ENCODE measurements around the gene HRH2. TPM values are rescaled to one million over a fixed set of nuclear protein-coding genes. Genes with fewer than 3 reads are reported as not detected.

HRH2 gene
- total RNA-seq (10 to 100 TPM in 2 of 5 donors, 1 to 10 TPM in 1, under 1 TPM in 2; 0.58 to 44.6 (median 5.0) TPM), polyA plus RNA-seq (10 to 100 TPM in 1 of 3 donors, 1 to 10 TPM in 2; 4.0 to 11.3 (median 4.3) TPM)
- long read RNA-seq, donor 1 = 0 reads
- long read RNA-seq, donor 2 = 0 reads
- long read RNA-seq, donor 3, full-length matches to known transcripts = 2 of 2 reads
- long read RNA-seq, donor 3, partial matches to known transcripts = 0 of 2 reads
- long read RNA-seq, donor 3, other reads (novel, unspliced or antisense) = 0 of 2 reads
- long read RNA-seq, donor 4 = 0 reads
- long read RNA-seq, donor 5, full-length matches to known transcripts = 5 of 11 reads
- long read RNA-seq, donor 5, partial matches to known transcripts = 6 of 11 reads
- long read RNA-seq, donor 5, other reads (novel, unspliced or antisense) = 0 of 11 reads
- long read RNA-seq, donor 6, partial matches to known transcripts = 8 of 9 reads
- long read RNA-seq, donor 6, other reads (novel, unspliced or antisense) = 0 of 9 reads
- long read RNA-seq, donor 7 = 0 reads
- long read RNA-seq, donor 8, partial matches to known transcripts = 8 of 9 reads
- long read RNA-seq, donor 8, other reads (novel, unspliced or antisense) = 0 of 9 reads
- long read RNA-seq, donor 9, full-length matches to known transcripts = 4 of 4 reads
- long read RNA-seq, donor 9, partial matches to known transcripts = 0 of 4 reads
- long read RNA-seq, donor 9, other reads (novel, unspliced or antisense) = 0 of 4 reads
- long read RNA-seq, donor 10 = 0 reads

- Histone ChIP-seq H3K4me3 (peak within 1 kb of the TSS; percentile 53 to 79 (median 66)), H3K27ac (peak within 1 kb of the TSS; percentile 60 to 84 (median 82)), H3K4me1 (peaks cover under 1 to 33% (median 25%) of the 10 kb centered on the region in 4 donors), H3K36me3 (no peaks in the 10 kb centered on the region), H3K27me3 (peaks cover 0 to 37% (median 7%) of the 10 kb centered on the region in 3 donors), H3K9me3 (no peaks in the 10 kb centered on the region)
- whole genome bisulfite sequencing, 5 donors = 0 to 3% (median 1%) methylated on average over 40 to 58 of the region's 58 CpGs
- TF ChIP-seq POLR2A (IDR thresholded peaks at IDR 0.05) = no peak
- TF ChIP-seq EP300 (IDR thresholded peaks at IDR 0.05) = no peak
- TF ChIP-seq CTCF (IDR thresholded peaks at IDR 0.05) = no peak
- peak in 2 of 3 donors; percentile 29 to 36 for TF ChIP-seq POLR2AphosphoS5 (IDR thresholded peaks at IDR 0.05)
- peak; percentile 75 to 87 for DNase-seq
- intact Hi-C loops (cut with DNase I; ENCODE audit: low total_unique reads) = no loop called here
These were observed at the start of gene HRH2 for GRCh38 chr5:175657593-175658271. TSS of gene HRH2 (plus strand) at chr5:175658071. CDS start at chr5:175683234, 25,163 bp downstream.

- no peaks in the 10 kb centered on the region for H3K27me3 ChIP-seq
- 84 to 88% (median 87%) methylated on average over 11 of the region's 11 CpGs for WGBS, 5 donors
- DNase-seq = no peak
- no peaks in the 10 kb centered on the region for H3K4me1 ChIP-seq
- no peak overlapping the region for H3K27ac ChIP-seq
- no peaks in the 10 kb centered on the region for H3K9me3 ChIP-seq
- TF ChIP-seq EP300 (IDR thresholded peaks at IDR 0.05) (no peak), POLR2A (IDR thresholded peaks at IDR 0.05) (no peak), POLR2AphosphoS5 (IDR thresholded peaks at IDR 0.05) (no peak), CTCF (IDR thresholded peaks at IDR 0.05) (no peak)
- no peak overlapping the region for H3K4me3 ChIP-seq
- intact Hi-C loops (cut with DNase I; ENCODE audit: low total_unique reads) = no loop called here
- H3K36me3 ChIP-seq = no peaks in the 10 kb centered on the region
These were observed 48.3 kb upstream of the HRH2 start for GRCh38 chr5:175609526-175609925.

GRCh38 chr5:175610381-175610780 lies 47.5 kb upstream of the HRH2 start:
- intact Hi-C loops (cut with DNase I; ENCODE audit: low total_unique reads) = no loop called here
- TF ChIP-seq EP300 (IDR thresholded peaks at IDR 0.05) (no peak), POLR2AphosphoS5 (IDR thresholded peaks at IDR 0.05) (no peak), POLR2A (IDR thresholded peaks at IDR 0.05) (no peak), CTCF (IDR thresholded peaks at IDR 0.05) (no peak)
- no peak for DNase-seq
- no peaks in the 10 kb centered on the region for H3K4me1 ChIP-seq
- H3K27me3 ChIP-seq = no peaks in the 10 kb centered on the region
- H3K4me3 ChIP-seq = no peak overlapping the region
- H3K9me3 ChIP-seq = no peaks in the 10 kb centered on the region
- no peaks in the 10 kb centered on the region for H3K36me3 ChIP-seq
- H3K27ac ChIP-seq = no peak overlapping the region
- 88 to 95% (median 94%) methylated on average over 5 of the region's 5 CpGs for WGBS, 5 donors

GRCh38 chr5:175610898-175611297 lies 47.0 kb upstream of the HRH2 start:
- intact Hi-C loops (cut with DNase I; ENCODE audit: low total_unique reads) = no loop called here
- no peaks in the 10 kb centered on the region for H3K36me3 ChIP-seq
- no peak overlapping the region for H3K4me3 ChIP-seq
- TF ChIP-seq CTCF (IDR thresholded peaks at IDR 0.05) = no peak
- TF ChIP-seq EP300 (IDR thresholded peaks at IDR 0.05) = no peak
- no peak for TF ChIP-seq POLR2A (IDR thresholded peaks at IDR 0.05)
- no peak for TF ChIP-seq POLR2AphosphoS5 (IDR thresholded peaks at IDR 0.05)
- H3K9me3 ChIP-seq = no peaks in the 10 kb centered on the region
- 57 to 94% (median 64%) methylated on average over 3 of the region's 3 CpGs for WGBS, 5 donors
- H3K4me1 ChIP-seq = no peaks in the 10 kb centered on the region
- H3K27me3 ChIP-seq = no peaks in the 10 kb centered on the region
- no peak overlapping the region for H3K27ac ChIP-seq
- no peak for DNase-seq

All from stomach (tissue), 19 donors.